Measurements from ENCODE around the gene CFHR5.

The CFHR5 gene

GRCh38 chr1:197021716-197022115 lies 44.4 kb downstream of the CFHR5 start:
- no peak for DNase-seq

GRCh38 chr1:197024460-197024859 lies 47.1 kb downstream of the CFHR5 start:
- peak; percentile 40 for DNase-seq

GRCh38 chr1:197027359-197027758 lies 50.0 kb downstream of the CFHR5 start:
- DNase-seq = no peak

- DNase-seq = no peak
These were observed 52.4 kb downstream of the CFHR5 start for GRCh38 chr1:197029749-197030148.

GRCh38 chr1:197034631-197035339 lies 57.4 kb downstream of the CFHR5 start:
- peak; percentile 82 for DNase-seq

GRCh38 chr1:197036861-197037260 lies 59.5 kb downstream of the CFHR5 start:
- DNase-seq = no peak

- no peak for DNase-seq
These were observed 64.4 kb downstream of the CFHR5 start for GRCh38 chr1:197041486-197042353.

DNA sequence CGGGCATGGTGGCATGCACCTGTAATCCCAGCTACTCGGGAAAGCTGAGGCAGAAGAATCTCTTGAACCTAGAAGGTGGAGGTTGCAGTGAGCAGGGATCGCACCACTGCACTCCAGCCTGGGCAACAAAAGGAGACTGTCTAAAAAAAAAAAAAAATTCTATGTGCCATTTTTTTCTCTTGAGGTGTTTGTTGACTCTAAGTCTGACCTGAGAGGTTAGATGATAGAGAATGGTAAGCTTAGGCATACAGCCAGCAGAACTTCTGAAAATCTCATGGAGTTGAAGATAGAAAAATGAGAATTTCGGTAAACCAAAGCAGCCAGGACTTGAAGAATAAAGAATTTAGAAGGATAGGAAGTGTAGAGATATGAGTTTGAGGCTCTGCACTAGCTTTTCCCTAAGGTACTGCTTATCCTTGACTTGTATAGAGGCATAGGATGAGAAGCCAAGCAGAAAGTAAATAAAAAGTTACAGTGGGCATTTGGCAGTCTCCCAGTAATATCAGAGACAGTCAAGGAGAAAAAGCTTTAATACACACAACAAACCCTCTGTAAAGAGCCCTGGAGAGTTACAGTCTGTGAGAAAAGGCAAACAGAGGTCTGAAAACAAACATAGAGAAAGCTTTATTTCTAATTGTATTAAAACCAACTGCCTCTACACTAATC lies 65.5 kb downstream of the CFHR5 start:
- DNase-seq = no peak

GRCh38 chr1:197049100-197049499 lies 71.7 kb downstream of the CFHR5 start:
- no peak for DNase-seq

Measured in fibroblast of skin of scalp (primary cell).